Esophagus muscularis mucosa (tissue), 4 donors: ENCODE results near the gene SERPING1. TPM values are rescaled to one million over a fixed set of nuclear protein-coding genes. Genes with fewer than 3 reads are reported as not detected.

ENCODE experiments used
- DNase-seq: peaks from one replicate; pipeline ENCODE4 v3.0.0-alpha.2; 2017; ENCODE audit errors: extremely low spot score
- H3K27ac ChIP-seq, 4 donors: fragments of 200-600 bp; sonication (generic); replicated peaks in 1 of 4; 1 replicate in 3 of 4; 2 replicates in 1 of 4; pipeline ENCODE4 v1.5.1; 2016 to 2019; ENCODE audit warnings: mild to moderate bottlenecking in 1 of 4
- H3K27me3 ChIP-seq, 4 donors: fragments of 200-600 bp; sonication (generic); one replicate each; pipeline versions ENCODE4 v1.5.1 to v1.6.0; 2016 to 2019
- H3K36me3 ChIP-seq, 4 donors: fragments of 200-600 bp; sonication (generic); one replicate each; pipeline ENCODE4 v1.5.1; 2016 to 2019
- H3K4me1 ChIP-seq, 4 donors: fragments of 200-600 bp; sonication (generic); one replicate each; pipeline ENCODE4 v1.5.1; 2016 to 2019
- H3K4me3 ChIP-seq, 4 donors: fragments of 200-600 bp; sonication (generic); 1 replicate in 2 of 4; 2 replicates in 2 of 4; pipeline ENCODE4 v1.5.1; 2016 to 2019; ENCODE audit warnings: mild to moderate bottlenecking in 4 of 4, moderate library complexity in 1 of 4
- H3K9me3 ChIP-seq, 4 donors: fragments of 200-600 bp; sonication (generic); 1 replicate in 3 of 4; 2 replicates in 1 of 4; pipeline ENCODE4 v1.5.1; 2016 to 2019
- EP300 ChIP-seq: sonication (generic); formaldehyde crosslinking; IDR thresholded peaks from one replicate; pipeline ENCODE4 v1.6.1; 2017; ENCODE audit warnings: antibody characterized with exemption
- POLR2A ChIP-seq: fragments of 450-650 bp; IDR thresholded peaks from one replicate; pipeline ENCODE4 v1.6.1; 2017; ENCODE audit warnings: antibody characterized with exemption, moderate library complexity, mild to moderate bottlenecking, low read depth
- POLR2AphosphoS5 ChIP-seq, 2 donors: sonication (generic); formaldehyde crosslinking; IDR thresholded peaks; one replicate each; pipeline ENCODE4 v1.6.1; 2017; ENCODE audit warnings: antibody characterized with exemption in 2 of 2
- WGBS: methylation state at CpG from one replicate; pipeline ENCODE4 v1.1.5; 2018; 5-methylcytosine and 5-hydroxymethylcytosine counted together
- intact Hi-C: fragments of 100-400 bp; cut with DNase I; formaldehyde crosslinking; loops from one replicate; pipeline ENCODE4 v1.15.1; 2023
- total RNA-seq, 4 donors: library from RNA; depleted of rRNA; stranded (reverse); fragments of >200 nt; gene quantifications; one replicate each; pipeline versions ENCODE4 v1.1.0 to v1.2.1, GENCODE V29; 2016
- TF ChIP-seq, protein P1 (sequence below), 3 experiments: fragments of 200-600 bp in 2 of 3; fragments of 450-650 bp in 1 of 3; sonication (generic) in 2 of 3; IDR thresholded peaks; one replicate each; pipeline ENCODE4 v1.5.1; 2017 to 2019; ENCODE audit warnings: antibody characterized with exemption in 3 of 3, mild to moderate bottlenecking in 2 of 3, moderate library complexity in 1 of 3

Gene SERPING1
- total RNA-seq, 4 donors from 2014 or later = 290 to 585 (median 569) TPM

DNA sequence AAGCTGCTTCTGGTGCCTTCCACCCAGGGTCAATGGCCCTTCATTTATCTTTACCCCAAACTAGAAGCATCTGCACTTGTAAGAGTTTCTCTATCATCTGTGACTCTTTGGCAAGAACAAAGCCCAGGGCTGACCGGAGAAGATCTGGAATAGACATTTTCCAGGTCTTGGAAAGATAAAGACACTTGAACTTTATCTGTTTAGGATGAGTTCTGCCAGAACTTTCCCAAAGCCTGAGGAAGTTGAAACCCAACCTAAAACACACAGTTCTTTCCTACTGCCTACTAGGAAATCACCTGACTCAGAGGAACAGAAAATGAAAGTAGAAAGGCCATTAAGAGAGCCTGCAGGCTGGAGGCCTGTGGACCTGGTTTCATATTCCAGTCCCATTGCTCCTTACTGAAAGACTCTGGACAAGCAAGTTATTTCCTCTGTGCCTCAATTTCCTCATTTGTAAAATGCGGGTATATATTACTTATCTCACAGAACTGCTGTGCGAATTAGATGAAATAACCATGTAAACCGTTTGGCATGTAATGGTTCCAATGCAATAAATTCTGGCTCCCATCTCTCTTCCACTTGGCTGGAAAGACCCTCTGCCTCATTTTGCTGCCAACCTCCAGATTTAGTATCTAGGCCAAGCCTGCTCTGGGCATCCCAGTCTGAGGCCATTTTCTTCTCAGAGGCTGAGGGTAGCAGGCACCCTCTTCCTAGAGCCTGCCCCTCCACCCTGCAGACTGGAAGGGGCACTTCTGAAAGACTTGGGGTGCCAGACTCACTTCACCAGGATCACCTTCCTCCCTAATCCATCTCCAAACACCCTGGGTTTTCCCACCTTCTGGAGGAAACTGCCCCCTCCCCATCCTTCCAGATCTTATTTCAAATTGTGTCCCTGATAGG lies 31.2 kb upstream of the SERPING1 start:
- TF ChIP-seq POLR2A (no peak), EP300 (no peak), POLR2AphosphoS5 (IDR thresholded peaks at IDR 0.05) (peak; percentile 41 to 72)
- TF ChIP-seq, protein P1, sequence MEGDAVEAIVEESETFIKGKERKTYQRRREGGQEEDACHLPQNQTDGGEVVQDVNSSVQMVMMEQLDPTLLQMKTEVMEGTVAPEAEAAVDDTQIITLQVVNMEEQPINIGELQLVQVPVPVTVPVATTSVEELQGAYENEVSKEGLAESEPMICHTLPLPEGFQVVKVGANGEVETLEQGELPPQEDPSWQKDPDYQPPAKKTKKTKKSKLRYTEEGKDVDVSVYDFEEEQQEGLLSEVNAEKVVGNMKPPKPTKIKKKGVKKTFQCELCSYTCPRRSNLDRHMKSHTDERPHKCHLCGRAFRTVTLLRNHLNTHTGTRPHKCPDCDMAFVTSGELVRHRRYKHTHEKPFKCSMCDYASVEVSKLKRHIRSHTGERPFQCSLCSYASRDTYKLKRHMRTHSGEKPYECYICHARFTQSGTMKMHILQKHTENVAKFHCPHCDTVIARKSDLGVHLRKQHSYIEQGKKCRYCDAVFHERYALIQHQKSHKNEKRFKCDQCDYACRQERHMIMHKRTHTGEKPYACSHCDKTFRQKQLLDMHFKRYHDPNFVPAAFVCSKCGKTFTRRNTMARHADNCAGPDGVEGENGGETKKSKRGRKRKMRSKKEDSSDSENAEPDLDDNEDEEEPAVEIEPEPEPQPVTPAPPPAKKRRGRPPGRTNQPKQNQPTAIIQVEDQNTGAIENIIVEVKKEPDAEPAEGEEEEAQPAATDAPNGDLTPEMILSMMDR (IDR thresholded peaks at IDR 0.05) = no peak
- DNase-seq = no peak

DNA sequence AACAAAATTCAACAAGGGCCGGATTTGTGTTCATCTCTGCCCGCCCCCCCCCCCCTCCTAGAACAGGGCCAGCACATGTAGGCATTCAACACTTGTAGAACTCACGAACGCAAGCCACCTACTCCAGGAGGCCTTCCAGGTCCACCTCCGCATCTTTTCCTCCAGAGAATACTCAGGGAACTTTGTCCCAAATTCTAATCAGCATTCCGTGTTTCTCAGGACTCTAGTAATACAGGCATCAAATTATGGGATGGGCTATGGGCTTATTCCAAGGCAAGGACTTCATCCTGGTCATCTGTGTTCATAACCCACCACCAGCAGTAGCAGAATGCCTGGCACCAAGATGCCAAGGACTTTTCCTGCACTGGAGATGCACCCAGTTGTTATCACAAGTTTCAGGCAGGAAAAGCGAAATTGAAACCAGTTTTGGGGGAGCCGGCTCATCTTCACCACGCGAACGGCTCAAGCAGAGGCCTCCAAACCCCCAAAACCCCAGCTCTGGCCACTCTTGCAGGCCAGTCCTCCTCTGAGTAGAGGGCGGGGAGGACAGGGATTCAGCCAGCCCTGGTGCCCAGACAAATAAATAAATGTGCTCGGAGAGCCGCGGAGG lies 30.5 kb upstream of the SERPING1 start:
- H3K4me1 ChIP-seq = peaks cover 17 to 50% (median 35%) of the 10 kb centered on the region in 4 donors
- no peaks in the 10 kb centered on the region for H3K27me3 ChIP-seq
- H3K36me3 ChIP-seq = peaks cover 0 to 2% (median 0%) of the 10 kb centered on the region in 4 donors
- no peak for DNase-seq
- no peak for TF ChIP-seq EP300
- no peak for TF ChIP-seq POLR2A
- TF ChIP-seq, protein P1 (IDR thresholded peaks at IDR 0.05) = no peak
- no peak for TF ChIP-seq POLR2AphosphoS5 (IDR thresholded peaks at IDR 0.05)
- peak overlapping the region; percentile 70 to 97 (median 90) for H3K4me3 ChIP-seq
- H3K27ac ChIP-seq = peak overlapping the region; percentile 82 to 89 (median 85)
- WGBS = 6% methylated on average over 15 of the region's 15 CpGs
- intact Hi-C loops = loop anchor here (10.0 kb wide), 1 partner anchor 228 kb away; no protein-coding TSS in a partner anchor
- no peaks in the 10 kb centered on the region for H3K9me3 ChIP-seq

More for the DNA sequence above, 31.2 kb upstream of the SERPING1 start:
- peaks cover 17 to 50% (median 37%) of the 10 kb centered on the region in 4 donors for H3K4me1 ChIP-seq
- peak overlapping the region; percentile 82 to 89 (median 85) for H3K27ac ChIP-seq
- peak overlapping the region; percentile 70 to 97 (median 90) for H3K4me3 ChIP-seq
- no peaks in the 10 kb centered on the region for H3K27me3 ChIP-seq
- no peaks in the 10 kb centered on the region for H3K9me3 ChIP-seq
- intact Hi-C loops = loop anchor here (10.0 kb wide), 1 partner anchor 229 kb away; no protein-coding TSS in a partner anchor
- 32% methylated on average over 4 of the region's 4 CpGs for WGBS
- peaks cover 0 to 2% (median 0%) of the 10 kb centered on the region in 4 donors for H3K36me3 ChIP-seq

DNA sequence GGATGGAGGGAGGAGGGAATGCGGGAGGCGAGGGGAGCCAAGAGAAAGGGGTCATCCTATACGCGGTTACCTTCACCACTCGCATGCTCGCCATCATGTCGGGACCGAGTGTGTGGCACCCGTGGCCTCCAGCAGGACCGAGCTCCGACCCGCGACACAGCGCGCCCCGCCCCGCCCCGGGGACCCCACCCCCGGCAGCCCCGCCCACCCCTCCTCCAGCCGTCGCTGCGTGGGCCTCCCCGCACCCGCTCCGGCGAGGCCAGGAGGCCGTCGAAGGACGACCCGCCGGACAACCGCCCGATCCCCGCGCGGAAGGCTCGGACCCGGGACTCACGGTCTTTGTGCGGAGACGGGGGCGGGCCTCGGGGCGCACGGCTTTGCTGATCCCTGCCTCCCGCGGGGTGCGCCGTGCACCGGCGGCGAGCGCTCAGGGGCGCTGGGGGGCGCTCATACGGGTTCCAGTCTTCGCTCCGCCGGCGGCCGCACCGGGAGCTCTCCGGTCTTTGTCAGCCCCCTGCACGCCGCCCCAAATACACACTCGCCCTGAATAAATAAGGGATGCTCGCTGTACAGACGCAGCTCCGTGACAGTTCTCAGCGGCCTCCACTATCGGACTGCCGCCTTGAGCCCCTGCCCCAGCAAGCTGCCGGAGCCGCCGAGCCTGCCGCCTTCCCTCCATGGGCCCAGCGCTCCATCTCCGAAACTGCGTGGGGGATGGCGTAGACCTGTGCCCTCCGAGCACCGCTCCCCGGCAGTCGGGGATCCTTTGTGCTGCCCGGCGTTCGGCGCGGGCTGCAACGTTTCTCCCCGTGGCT lies 29.8 kb upstream of the SERPING1 start, which contains the start of gene UBE2L6:
UBE2L6 (minus strand) TSS at position 158 of the 815 bp plus-strand sequence; CDS start at position 97, 61 bp downstream.
- no peaks in the 10 kb centered on the region for H3K27me3 ChIP-seq
- no peaks in the 10 kb centered on the region for H3K9me3 ChIP-seq
- DNase-seq = no peak
- H3K4me1 ChIP-seq = peaks cover 17 to 45% (median 35%) of the 10 kb centered on the region in 4 donors
- intact Hi-C loops = loop anchor here (1.0 to 10.0 kb wide), 3 partner anchors 21 to 227 kb away; no protein-coding TSS in a partner anchor
- peaks cover 0 to 2% (median 0%) of the 10 kb centered on the region in 4 donors for H3K36me3 ChIP-seq
- TF ChIP-seq POLR2A (no peak), EP300 (no peak), POLR2AphosphoS5 (IDR thresholded peaks at IDR 0.05) (peak in 1 of 2 donors; percentile 52)
- TF ChIP-seq, protein P1 (IDR thresholded peaks at IDR 0.05) = peak in 1 of 3 experiments; percentile 89
- 0% methylated on average over 23 of the region's 92 CpGs for WGBS
- peak within 1 kb of the TSS; percentile 70 to 97 (median 90) for H3K4me3 ChIP-seq
- peak within 1 kb of the TSS; percentile 82 to 89 (median 85) for H3K27ac ChIP-seq

DNA sequence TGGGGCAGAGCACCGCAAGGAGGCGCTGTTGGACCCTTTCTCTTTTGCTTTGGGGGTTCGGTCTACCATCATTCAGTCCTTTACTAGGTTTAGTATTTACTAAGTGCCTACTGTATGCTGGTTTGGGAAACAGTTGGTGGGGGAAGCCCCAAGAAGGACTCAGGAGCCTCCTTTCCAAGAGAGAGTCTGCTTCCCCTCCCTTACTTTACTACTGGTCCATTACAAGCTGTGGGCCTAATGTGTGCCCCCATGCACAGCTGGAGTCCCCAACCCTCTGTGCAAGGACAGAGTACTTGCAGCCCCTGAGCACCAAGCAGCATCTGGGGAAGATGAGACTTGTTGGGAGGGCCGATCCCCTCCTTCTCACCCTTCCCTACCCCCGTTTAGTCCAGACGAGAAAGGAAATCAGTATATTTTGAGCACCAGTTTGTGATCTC lies 29.1 kb upstream of the SERPING1 start:
- Histone ChIP-seq H3K27ac (peak overlapping the region; percentile 82 to 89 (median 85)), H3K9me3 (no peaks in the 10 kb centered on the region), H3K4me3 (peak overlapping the region; percentile 70 to 97 (median 90)), H3K4me1 (peaks cover 17 to 45% (median 35%) of the 10 kb centered on the region in 4 donors), H3K27me3 (no peaks in the 10 kb centered on the region), H3K36me3 (no peaks in the 10 kb centered on the region)
- WGBS = 32% methylated on average over 6 of the region's 6 CpGs
- peak; percentile 96 for DNase-seq
- intact Hi-C loops = loop anchor here (1.0 to 10.0 kb wide), 3 partner anchors 20 to 226 kb away; no protein-coding TSS in a partner anchor
- TF ChIP-seq POLR2AphosphoS5 (IDR thresholded peaks at IDR 0.05) = peak in 1 of 2 donors; percentile 51
- TF ChIP-seq EP300 = no peak
- no peak for TF ChIP-seq POLR2A
- TF ChIP-seq, protein P1 (IDR thresholded peaks at IDR 0.05) = peak in 2 of 3 experiments; percentile 83 to 85
